ENCODE measurements around the gene SBF2.

The SBF2 gene

DNA sequence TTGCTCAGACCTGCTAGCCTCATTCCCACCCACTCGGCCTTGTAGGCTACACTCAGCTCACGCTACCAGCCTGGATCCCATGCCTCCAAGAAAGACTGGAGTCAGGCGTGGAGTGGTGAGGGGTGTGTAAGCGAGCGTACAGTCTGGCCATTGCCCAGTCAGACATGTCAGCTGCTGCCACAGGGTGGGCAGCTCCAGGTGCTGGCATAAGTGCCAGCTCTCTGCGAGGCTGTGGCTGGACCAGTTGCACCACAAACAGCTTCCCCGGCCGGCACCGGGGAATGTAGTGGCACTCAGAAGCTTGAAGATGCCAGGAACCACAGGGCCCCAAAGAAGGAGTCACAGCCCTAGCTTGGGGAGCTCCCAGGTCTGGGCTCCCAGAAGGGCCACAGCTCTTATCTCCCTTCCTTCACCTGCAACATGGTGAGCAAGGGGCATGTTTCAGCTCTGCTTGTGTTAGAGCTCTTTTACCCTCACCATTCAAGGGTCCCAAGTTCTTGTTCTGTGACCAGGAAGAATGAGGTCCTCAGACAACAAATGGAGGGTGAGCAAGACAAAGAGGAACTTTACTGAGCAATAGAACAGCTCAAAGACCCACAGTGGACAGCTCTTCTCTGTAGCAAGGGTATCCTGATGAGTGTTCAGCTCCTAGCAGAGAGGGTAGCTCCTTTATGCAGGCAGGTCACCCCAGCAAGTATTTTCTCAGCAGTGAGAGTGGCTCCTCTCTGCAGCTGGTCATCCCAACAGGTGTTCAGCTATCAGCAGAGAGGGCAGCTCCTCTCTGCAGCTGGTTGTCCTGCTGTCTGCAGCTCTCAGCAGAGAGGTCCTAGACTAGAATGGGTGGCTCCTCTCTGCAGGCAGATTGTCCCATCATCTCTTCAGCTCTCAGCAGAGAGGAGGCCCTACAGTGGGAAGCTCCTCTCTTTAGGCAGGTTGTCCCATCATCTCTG lies 6.0 kb downstream of the SBF2 start:
- DNase-seq, result no peak
- no peak overlapping the region for H3K27ac ChIP-seq
- H3K36me3 ChIP-seq, result no peaks in the 10 kb centered on the region
- no peaks in the 10 kb centered on the region for H3K27me3 ChIP-seq (ENCODE audit: insufficient read depth, low read depth, severe bottlenecking)
- H3K4me3 ChIP-seq (ENCODE audit: low read depth, low read length), result no peak overlapping the region
- H3K9me3 ChIP-seq (ENCODE audit: severe bottlenecking), result no peaks in the 10 kb centered on the region
- TF ChIP-seq CTCF (IDR thresholded peaks at IDR 0.05; ENCODE audit: low read depth, low read length), result no peak

- no peaks in the 10 kb centered on the region for H3K9me3 ChIP-seq (ENCODE audit: severe bottlenecking)
- H3K27ac ChIP-seq, result no peak overlapping the region
- no peaks in the 10 kb centered on the region for H3K27me3 ChIP-seq (ENCODE audit: insufficient read depth, low read depth, severe bottlenecking)
- no peak for TF ChIP-seq CTCF (IDR thresholded peaks at IDR 0.05; ENCODE audit: low read depth, low read length)
- no peaks in the 10 kb centered on the region for H3K36me3 ChIP-seq
- H3K4me3 ChIP-seq (ENCODE audit: low read depth, low read length), result no peak overlapping the region
- no peak for DNase-seq
Observed at GRCh38 chr11:10287140-10287539, 6.9 kb downstream of the SBF2 start.

DNA sequence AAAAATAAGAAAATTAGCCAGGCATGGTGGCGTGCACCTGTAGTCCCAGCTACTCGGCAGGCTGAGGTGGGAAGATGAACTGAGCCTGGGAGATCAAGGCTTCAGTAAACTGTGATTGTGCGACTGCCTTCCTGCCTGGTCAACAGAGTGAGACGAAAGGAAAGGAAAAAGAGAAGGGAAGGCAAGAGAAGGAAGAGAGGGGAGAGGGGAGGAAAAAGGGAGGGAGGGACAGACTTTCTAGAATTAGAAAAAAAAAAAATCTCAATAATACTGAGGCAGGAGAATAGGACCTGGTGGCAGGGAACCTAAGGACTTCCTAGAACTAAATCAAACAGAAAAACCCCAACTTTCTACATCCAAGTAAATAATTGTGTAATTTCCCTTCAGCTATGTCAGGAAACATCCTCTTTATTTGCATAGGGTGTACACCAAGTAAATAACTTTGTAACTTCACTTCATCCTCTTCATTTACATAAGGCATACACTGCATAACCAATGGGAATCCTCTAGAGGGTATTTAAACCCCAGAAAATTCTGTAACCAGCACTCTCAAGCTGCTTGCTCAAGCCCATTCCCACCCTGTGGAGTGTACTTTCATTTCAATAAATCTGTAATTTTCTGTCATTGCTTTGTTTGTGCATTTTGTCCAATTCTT lies 8.7 kb downstream of the SBF2 start:
- Histone ChIP-seq H3K27ac (no peak overlapping the region), H3K4me3 (ENCODE audit: low read depth, low read length) (no peak overlapping the region), H3K27me3 (ENCODE audit: insufficient read depth, low read depth, severe bottlenecking) (no peaks in the 10 kb centered on the region), H3K36me3 (no peaks in the 10 kb centered on the region), H3K9me3 (ENCODE audit: severe bottlenecking) (no peaks in the 10 kb centered on the region)
- DNase-seq, result no peak
- TF ChIP-seq CTCF (IDR thresholded peaks at IDR 0.05; ENCODE audit: low read depth, low read length), result no peak

DNA sequence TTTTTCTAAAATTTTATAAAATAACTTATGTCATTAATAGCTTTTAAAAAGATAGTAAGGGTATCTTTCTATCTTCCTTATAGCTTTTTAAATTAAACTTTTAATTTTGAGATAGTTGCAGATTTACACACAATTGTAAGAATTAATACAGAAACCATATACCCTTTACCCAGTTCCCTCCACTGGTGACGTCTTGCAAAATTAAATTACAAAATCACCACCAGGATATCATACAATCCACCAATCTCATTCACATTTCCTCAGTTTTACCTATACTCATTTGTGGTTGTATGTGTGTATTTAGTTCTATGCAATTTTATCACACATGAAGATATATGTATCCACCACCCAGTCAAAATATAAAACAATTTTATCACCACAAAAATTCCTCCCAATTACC lies 10.0 kb downstream of the SBF2 start:
- no peak for TF ChIP-seq CTCF (IDR thresholded peaks at IDR 0.05; ENCODE audit: low read depth, low read length)
- Histone ChIP-seq H3K4me3 (ENCODE audit: low read depth, low read length) (no peak overlapping the region), H3K27ac (no peak overlapping the region), H3K9me3 (ENCODE audit: severe bottlenecking) (no peaks in the 10 kb centered on the region), H3K27me3 (ENCODE audit: insufficient read depth, low read depth, severe bottlenecking) (no peaks in the 10 kb centered on the region), H3K36me3 (no peaks in the 10 kb centered on the region)
- DNase-seq, result no peak

DNA sequence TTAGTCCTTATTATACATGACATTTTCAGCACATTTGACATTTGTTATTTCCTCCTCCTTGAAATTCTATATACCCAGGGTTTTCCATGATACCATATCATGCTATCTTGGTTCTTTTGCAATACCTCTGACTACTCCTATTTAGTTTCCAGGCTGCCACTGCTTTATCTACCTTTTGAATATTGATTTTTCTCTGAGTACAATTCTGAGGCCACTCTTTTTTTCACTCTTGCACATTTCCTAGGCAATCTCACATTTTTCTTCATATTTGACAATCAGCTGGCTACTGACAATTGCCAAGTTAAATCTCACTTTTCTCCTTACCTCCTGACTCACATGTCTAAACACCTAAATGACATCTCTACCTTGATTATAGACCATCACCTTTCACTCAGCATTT lies 11.9 kb downstream of the SBF2 start:
- H3K27ac ChIP-seq, result no peak overlapping the region
- no peaks in the 10 kb centered on the region for H3K9me3 ChIP-seq (ENCODE audit: severe bottlenecking)
- no peaks in the 10 kb centered on the region for H3K36me3 ChIP-seq
- no peaks in the 10 kb centered on the region for H3K27me3 ChIP-seq (ENCODE audit: insufficient read depth, low read depth, severe bottlenecking)
- DNase-seq, result no peak
- H3K4me3 ChIP-seq (ENCODE audit: low read depth, low read length), result no peak overlapping the region
- no peak for TF ChIP-seq CTCF (IDR thresholded peaks at IDR 0.05; ENCODE audit: low read depth, low read length)

Data from WERI-Rb-1 (cell line).